Karpas-422 (cell line): ENCODE data around the gene ABAT. TPM values are rescaled to one million over a fixed set of nuclear protein-coding genes. Genes with fewer than 3 reads are reported as not detected.
A peak's percentile ranks its signal among the peaks of the same experiment; 100 is the strongest.
"Not testable (repeated sequence)": the region's sequence is repeated elsewhere in the genome, so short reads cannot be mapped to it uniquely, and the experiment has no call there.

Experiments used
- DNase-seq: peaks from one replicate; pipeline ENCODE4 v3.0.0-alpha.2; 2015
- H2AFZ ChIP-seq: fragments of 200-600 bp; sonication (generic); 2 replicates; pipeline ENCODE4 v1.6.1; 2014; ENCODE audit warnings: antibody characterized with exemption, low read length, mixed read lengths
- H3K27ac ChIP-seq: fragments of 200-600 bp; sonication (generic); 2 replicates; pipeline ENCODE4 v1.5.1; 2014; ENCODE audit warnings: mild to moderate bottlenecking, low read length, moderate library complexity
- H3K27me3 ChIP-seq: fragments of 200-600 bp; sonication (generic); 2 replicates; pipeline ENCODE4 v1.6.1; 2014; ENCODE audit warnings: low read length, mixed read lengths
- H3K36me3 ChIP-seq: fragments of 200-600 bp; sonication (generic); 2 replicates; pipeline ENCODE4 v1.6.1; 2014; ENCODE audit warnings: low read length, mixed read lengths; ENCODE audit not compliant: insufficient read depth
- H3K4me1 ChIP-seq: fragments of 200-600 bp; sonication (generic); 2 replicates; pipeline ENCODE4 v1.6.1; 2014; ENCODE audit warnings: mild to moderate bottlenecking, low read length, mixed read lengths
- H3K4me2 ChIP-seq: fragments of 200-600 bp; sonication (generic); 2 replicates; pipeline ENCODE4 v1.6.1; 2014; ENCODE audit warnings: low read length, low read depth, mild to moderate bottlenecking; ENCODE audit not compliant: poor library complexity, severe bottlenecking
- H3K4me3 ChIP-seq: fragments of 200-600 bp; sonication (generic); 2 replicates; pipeline ENCODE4 v1.5.1; 2014; ENCODE audit warnings: mild to moderate bottlenecking, antibody characterized with exemption, low read length, mixed read lengths
- H3K79me2 ChIP-seq: fragments of 200-600 bp; sonication (generic); 2 replicates; pipeline ENCODE4 v1.6.1; 2014; ENCODE audit warnings: mild to moderate bottlenecking, low read length, mixed read lengths
- H3K9ac ChIP-seq: fragments of 200-600 bp; sonication (generic); 2 replicates; pipeline ENCODE4 v1.6.0; 2014; ENCODE audit warnings: low read length
- H3K9me2 ChIP-seq: fragments of 200-600 bp; sonication (generic), shearing (Covaris generic); replicated peaks from 2 replicates; pipeline ENCODE4 v1.6.0; 2014; ENCODE audit warnings: mild to moderate bottlenecking, low read length, moderate library complexity; ENCODE audit not compliant: insufficient read depth
- H3K9me3 ChIP-seq: fragments of 300-700, 200-600 bp; sonication (generic); 2 replicates; pipeline ENCODE4 v1.6.1; 2014; ENCODE audit warnings: low read length, mixed read lengths
- H4K20me1 ChIP-seq: fragments of 200-600 bp; sonication (generic); 2 replicates; pipeline ENCODE4 v1.6.1; 2014; ENCODE audit warnings: mild to moderate bottlenecking, antibody characterized with exemption, low read length, low read depth; ENCODE audit not compliant: insufficient read depth
- total RNA-seq: library from RNA; depleted of rRNA; stranded (reverse); fragments of >200 nt; shearing (Covaris generic); gene quantifications from 2 replicates; pipeline ENCODE4 v1.2.3, GENCODE V29; 2014; ENCODE audit warnings: low replicate concordance

ABAT gene
- total RNA-seq, 1 experiment from 2014 or later, result 8.2 TPM

- Histone ChIP-seq H3K27me3 (no peaks in the 10 kb centered on the region), H3K9me3 (no peaks in the 10 kb centered on the region), H2AFZ (no peak overlapping the region), H3K4me3 (no peak overlapping the region), H3K4me2 (no peak overlapping the region), H3K79me2 (no peaks in the 10 kb centered on the region), H3K9me2 (no peaks in the 10 kb centered on the region), H3K9ac (no peak overlapping the region), H4K20me1 (no peaks in the 10 kb centered on the region), H3K27ac (no peak overlapping the region), H3K4me1 (no peaks in the 10 kb centered on the region), H3K36me3 (peaks cover 26% of the 10 kb centered on the region)
- no peak for DNase-seq
These were observed 28.6 kb upstream of the ABAT start for GRCh38 chr16:8645831-8646230.

GRCh38 chr16:8646326-8647053, 27.9 kb upstream of the ABAT start:
- no peaks in the 10 kb centered on the region for H3K27me3 ChIP-seq
- no peaks in the 10 kb centered on the region for H3K9me2 ChIP-seq
- H3K36me3 ChIP-seq, result peaks cover 22% of the 10 kb centered on the region
- DNase-seq, result no peak
- no peak overlapping the region for H2AFZ ChIP-seq
- no peaks in the 10 kb centered on the region for H3K9me3 ChIP-seq
- H3K4me2 ChIP-seq, result no peak overlapping the region
- no peaks in the 10 kb centered on the region for H3K4me1 ChIP-seq
- H4K20me1 ChIP-seq, result no peaks in the 10 kb centered on the region
- no peaks in the 10 kb centered on the region for H3K79me2 ChIP-seq
- H3K4me3 ChIP-seq, result no peak overlapping the region
- H3K27ac ChIP-seq, result no peak overlapping the region
- no peak overlapping the region for H3K9ac ChIP-seq

- peaks cover 15% of the 10 kb centered on the region for H3K36me3 ChIP-seq
- no peak overlapping the region for H3K4me2 ChIP-seq
- H3K27me3 ChIP-seq, result no peaks in the 10 kb centered on the region
These were observed 26.6 kb upstream of the ABAT start for GRCh38 chr16:8647721-8648318.

GRCh38 chr16:8648877-8649276, 25.5 kb upstream of the ABAT start:
- no peaks in the 10 kb centered on the region for H3K9me2 ChIP-seq
- H3K79me2 ChIP-seq, result no peaks in the 10 kb centered on the region
- H3K9ac ChIP-seq, result no peak overlapping the region
- no peak overlapping the region for H3K4me2 ChIP-seq
- peaks cover 9% of the 10 kb centered on the region for H3K36me3 ChIP-seq
- no peaks in the 10 kb centered on the region for H3K4me1 ChIP-seq
- no peak overlapping the region for H3K4me3 ChIP-seq
- no peaks in the 10 kb centered on the region for H4K20me1 ChIP-seq
- no peaks in the 10 kb centered on the region for H3K27me3 ChIP-seq
- no peak for DNase-seq
- no peak overlapping the region for H3K27ac ChIP-seq
- H2AFZ ChIP-seq, result no peak overlapping the region
- H3K9me3 ChIP-seq, result no peaks in the 10 kb centered on the region

More at GRCh38 chr16:8647721-8648318, 26.6 kb upstream of the ABAT start:
- no peaks in the 10 kb centered on the region for H3K79me2 ChIP-seq
- H3K9me2 ChIP-seq, result no peaks in the 10 kb centered on the region
- H3K27ac ChIP-seq, result no peak overlapping the region
- DNase-seq, result no peak
- H3K4me1 ChIP-seq, result no peaks in the 10 kb centered on the region
- no peaks in the 10 kb centered on the region for H4K20me1 ChIP-seq
- H3K9me3 ChIP-seq, result no peaks in the 10 kb centered on the region
- H3K4me3 ChIP-seq, result no peak overlapping the region
- no peak overlapping the region for H3K9ac ChIP-seq
- no peak overlapping the region for H2AFZ ChIP-seq

- Histone ChIP-seq H2AFZ (no peak overlapping the region), H3K36me3 (peaks cover 9% of the 10 kb centered on the region), H3K79me2 (no peaks in the 10 kb centered on the region), H3K9me3 (no peaks in the 10 kb centered on the region), H3K4me2 (no peak overlapping the region), H3K9ac (no peak overlapping the region), H3K27me3 (no peaks in the 10 kb centered on the region), H4K20me1 (no peaks in the 10 kb centered on the region), H3K4me3 (no peak overlapping the region), H3K9me2 (no peaks in the 10 kb centered on the region), H3K4me1 (no peaks in the 10 kb centered on the region), H3K27ac (no peak overlapping the region)
- no peak for DNase-seq
These were observed 24.4 kb upstream of the ABAT start for GRCh38 chr16:8649829-8650554.

- H3K4me2 ChIP-seq, result not testable (repeated sequence)
These were observed 22.5 kb upstream of the ABAT start for GRCh38 chr16:8651958-8652357.

GRCh38 chr16:8655184-8655717, 19.2 kb upstream of the ABAT start:
- DNase-seq, result peak; percentile 72
- no peaks in the 10 kb centered on the region for H4K20me1 ChIP-seq
- no peak overlapping the region for H3K27ac ChIP-seq
- H3K27me3 ChIP-seq, result no peaks in the 10 kb centered on the region
- H3K9me3 ChIP-seq, result no peaks in the 10 kb centered on the region
- H3K4me3 ChIP-seq, result no peak overlapping the region
- H3K79me2 ChIP-seq, result no peaks in the 10 kb centered on the region
- no peak overlapping the region for H3K4me2 ChIP-seq
- H2AFZ ChIP-seq, result no peak overlapping the region
- no peaks in the 10 kb centered on the region for H3K9me2 ChIP-seq
- H3K9ac ChIP-seq, result no peak overlapping the region
- no peaks in the 10 kb centered on the region for H3K36me3 ChIP-seq
- H3K4me1 ChIP-seq, result no peaks in the 10 kb centered on the region

More at GRCh38 chr16:8651958-8652357, 22.5 kb upstream of the ABAT start:
- H3K36me3 ChIP-seq, H3K9me2 ChIP-seq, H2AFZ ChIP-seq, H3K4me3 ChIP-seq, H3K27ac ChIP-seq, DNase-seq, H3K9ac ChIP-seq, H3K9me3 ChIP-seq, H3K27me3 ChIP-seq, H4K20me1 ChIP-seq, H3K4me1 ChIP-seq, H3K79me2 ChIP-seq: not testable (repeated sequence)

GRCh38 chr16:8656376-8656775, 18.0 kb upstream of the ABAT start:
- H3K27me3 ChIP-seq, result no peaks in the 10 kb centered on the region

More at GRCh38 chr16:8656376-8656775, 18.0 kb upstream of the ABAT start:
- Histone ChIP-seq H3K36me3 (no peaks in the 10 kb centered on the region), H2AFZ (no peak overlapping the region), H3K9ac (no peak overlapping the region), H3K9me2 (no peaks in the 10 kb centered on the region), H3K79me2 (no peaks in the 10 kb centered on the region), H3K4me1 (no peaks in the 10 kb centered on the region), H4K20me1 (no peaks in the 10 kb centered on the region), H3K4me2 (no peak overlapping the region), H3K9me3 (no peaks in the 10 kb centered on the region), H3K4me3 (no peak overlapping the region), H3K27ac (no peak overlapping the region)
- no peak for DNase-seq
